GM19193 (cell line): ENCODE results near the gene CSNK2B.

Experiments
- POLR2A ChIP-seq: IDR thresholded peaks from 4 replicates; pipeline ENCODE4 v1.6.1; 2011; ENCODE audit not compliant: insufficient read depth, insufficient read length; ENCODE audit errors: extremely low read depth

CSNK2B gene

GRCh38 chr6:31705931-31706330 is 40.1 kb downstream of the CSNK2B start:
- TF ChIP-seq POLR2A = no peak

- TF ChIP-seq POLR2A = no peak
Observed at GRCh38 chr6:31706599-31706998, 40.7 kb downstream of the CSNK2B start, which contains the start of gene LY6G6F. LY6G6F (plus strand) TSS chr6:31706866; CDS start chr6:31706907, 41 bp downstream.

GRCh38 chr6:31707701-31708100 is 41.8 kb downstream of the CSNK2B start:
- no peak for TF ChIP-seq POLR2A

GRCh38 chr6:31708224-31708623 is 42.3 kb downstream of the CSNK2B start:
- no peak for TF ChIP-seq POLR2A

GRCh38 chr6:31710523-31711219 is 44.8 kb downstream of the CSNK2B start:
- no peak for TF ChIP-seq POLR2A

- TF ChIP-seq POLR2A = no peak
Observed at GRCh38 chr6:31711233-31711632, 45.4 kb downstream of the CSNK2B start.

- TF ChIP-seq POLR2A = no peak
Observed at GRCh38 chr6:31712296-31712695, 46.4 kb downstream of the CSNK2B start.

GRCh38 chr6:31713465-31713864 is 47.6 kb downstream of the CSNK2B start:
- no peak for TF ChIP-seq POLR2A

- TF ChIP-seq POLR2A = no peak
Observed at GRCh38 chr6:31713991-31714684, 48.3 kb downstream of the CSNK2B start.

GRCh38 chr6:31715022-31715958 is 49.4 kb downstream of the CSNK2B start, which contains the start of gene LY6G6D:
LY6G6D (plus strand) TSS chr6:31715348; CDS start chr6:31715356, 8 bp downstream.
- no peak for TF ChIP-seq POLR2A

GRCh38 chr6:31717499-31718222 is 51.8 kb downstream of the CSNK2B start:
- TF ChIP-seq POLR2A = no peak

GRCh38 chr6:31718265-31718664 is 52.4 kb downstream of the CSNK2B start:
- TF ChIP-seq POLR2A = no peak

- TF ChIP-seq POLR2A = no peak
Observed at GRCh38 chr6:31719001-31719400, 53.1 kb downstream of the CSNK2B start.
